Astrocyte (in vitro differentiated cells and primary cell): ENCODE data around the gene GRM2. TPM values are rescaled to one million over a fixed set of nuclear protein-coding genes. Genes with fewer than 3 reads are reported as not detected.

Source experiments
- DNase-seq: peaks from one replicate; pipeline ENCODE4 v3.0.0-alpha.2; 2010; ENCODE audit warnings: low read depth
- FAIRE-seq: peaks from 2 replicates; lab custom pipeline; 2011; peaks lifted over from hg19 to GRCh38; lab: Jason Lieb, UNC
- H2AFZ ChIP-seq: 2 replicates; pipeline ENCODE4 v1.6.0; 2012; ENCODE audit warnings: low read depth, low read length, inconsistent platforms
- H3K27ac ChIP-seq: 2 replicates; pipeline ENCODE4 v1.5.1; 2011; ENCODE audit warnings: low read depth, low read length, inconsistent platforms
- H3K27me3 ChIP-seq: 2 replicates; pipeline ENCODE4 v1.6.0; 2011; ENCODE audit warnings: low read length, inconsistent platforms; ENCODE audit not compliant: insufficient read depth
- H3K36me3 ChIP-seq: 2 replicates; pipeline ENCODE4 v1.5.1; 2011; ENCODE audit warnings: low read length, inconsistent platforms; ENCODE audit not compliant: insufficient read depth
- H3K4me1 ChIP-seq: 2 replicates; pipeline ENCODE4 v1.5.1; 2011; ENCODE audit warnings: low read length, inconsistent platforms; ENCODE audit not compliant: insufficient read depth
- H3K4me2 ChIP-seq: 2 replicates; pipeline ENCODE4 v1.6.0; 2012; ENCODE audit warnings: low read length, inconsistent platforms
- H3K4me3 ChIP-seq: 2 replicates; pipeline ENCODE4 v1.5.1; 2011; ENCODE audit warnings: low read depth, mild to moderate bottlenecking, low read length, inconsistent platforms; ENCODE audit not compliant: insufficient read depth
- H3K79me2 ChIP-seq: 2 replicates; pipeline ENCODE4 v1.6.0; 2012; ENCODE audit warnings: mild to moderate bottlenecking, low read length, inconsistent platforms; ENCODE audit not compliant: insufficient read depth
- H3K9ac ChIP-seq: 2 replicates; pipeline ENCODE4 v1.6.0; 2012; ENCODE audit warnings: mild to moderate bottlenecking, low read length, inconsistent platforms
- H3K9me3 ChIP-seq: 2 replicates; pipeline ENCODE4 v1.5.1; 2012; ENCODE audit warnings: low read depth, mild to moderate bottlenecking, low read length, inconsistent platforms; ENCODE audit not compliant: insufficient read depth
- H4K20me1 ChIP-seq: 2 replicates; pipeline ENCODE4 v1.6.0; 2012; ENCODE audit warnings: low read length, inconsistent platforms; ENCODE audit not compliant: insufficient read depth
- H3K27ac Mint-ChIP-seq: one replicate; pipeline ENCODE4 v1.8.0; 2021; ENCODE audit warnings: mild to moderate bottlenecking, mixed read lengths; ENCODE audit not compliant: unreplicated experiment
- H3K27me3 Mint-ChIP-seq: one replicate; pipeline ENCODE4 v1.8.0; 2021; ENCODE audit warnings: low read depth, mixed read lengths; ENCODE audit not compliant: unreplicated experiment
- H3K36me3 Mint-ChIP-seq: one replicate; pipeline ENCODE4 v1.8.0; 2021; ENCODE audit warnings: low read depth, mixed read lengths; ENCODE audit not compliant: unreplicated experiment
- H3K4me1 Mint-ChIP-seq: one replicate; pipeline ENCODE4 v1.8.0; 2021; ENCODE audit warnings: low read depth, mixed read lengths; ENCODE audit not compliant: unreplicated experiment
- H3K4me3 Mint-ChIP-seq: one replicate; pipeline ENCODE4 v1.8.0; 2021; ENCODE audit warnings: mild to moderate bottlenecking, moderate library complexity, mixed read lengths; ENCODE audit not compliant: unreplicated experiment
- H3K9me3 Mint-ChIP-seq: one replicate; pipeline ENCODE4 v1.8.0; 2021; ENCODE audit warnings: mild to moderate bottlenecking, mixed read lengths; ENCODE audit not compliant: unreplicated experiment
- EZH2 ChIP-seq: IDR thresholded peaks from 2 replicates; pipeline ENCODE4 v1.6.1; 2012; ENCODE audit warnings: mild to moderate bottlenecking, low read length, inconsistent platforms; ENCODE audit not compliant: insufficient read depth
- total RNA-seq: library from RNA; stranded (reverse); gene quantifications from 2 replicates; pipeline ENCODE4 v1.2.1, GENCODE V29; 2021
- TF ChIP-seq, protein P1 (sequence below): IDR thresholded peaks from 2 replicates; pipeline ENCODE4 v1.5.1; 2011; ENCODE audit warnings: low read depth, mild to moderate bottlenecking, inconsistent platforms, low read length, moderate library complexity; ENCODE audit not compliant: insufficient read depth

Gene GRM2
- total RNA-seq, 1 donor from 2014 or later: 0.25 TPM

DNA sequence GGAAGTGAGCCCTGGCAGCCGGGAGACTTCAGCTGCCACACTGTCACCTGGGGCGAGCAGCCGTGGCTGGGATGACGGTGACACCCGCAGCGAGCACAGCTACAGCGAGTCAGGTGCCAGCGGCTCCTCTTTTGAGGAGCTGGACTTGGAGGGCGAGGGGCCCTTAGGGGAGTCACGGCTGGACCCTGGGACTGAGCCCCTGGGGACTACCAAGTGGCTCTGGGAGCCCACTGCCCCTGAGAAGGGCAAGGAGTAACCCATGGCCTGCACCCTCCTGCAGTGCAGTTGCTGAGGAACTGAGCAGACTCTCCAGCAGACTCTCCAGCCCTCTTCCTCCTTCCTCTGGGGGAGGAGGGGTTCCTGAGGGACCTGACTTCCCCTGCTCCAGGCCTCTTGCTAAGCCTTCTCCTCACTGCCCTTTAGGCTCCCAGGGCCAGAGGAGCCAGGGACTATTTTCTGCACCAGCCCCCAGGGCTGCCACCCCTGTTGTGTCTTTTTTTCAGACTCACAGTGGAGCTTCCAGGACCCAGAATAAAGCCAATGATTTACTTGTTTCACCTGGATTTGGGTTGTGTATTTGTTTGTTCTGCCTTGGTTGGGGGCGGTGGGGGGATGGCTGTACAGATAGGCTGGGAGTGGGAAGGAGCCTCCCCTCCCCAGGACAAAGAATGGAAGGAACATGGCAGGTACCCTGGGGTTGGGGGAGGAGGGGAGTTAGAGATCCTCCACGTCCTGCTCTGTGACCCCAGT, 2.9 kb upstream of the GRM2 start:
- H3K4me2 ChIP-seq: no peak overlapping the region
- no peak for FAIRE-seq

DNA sequence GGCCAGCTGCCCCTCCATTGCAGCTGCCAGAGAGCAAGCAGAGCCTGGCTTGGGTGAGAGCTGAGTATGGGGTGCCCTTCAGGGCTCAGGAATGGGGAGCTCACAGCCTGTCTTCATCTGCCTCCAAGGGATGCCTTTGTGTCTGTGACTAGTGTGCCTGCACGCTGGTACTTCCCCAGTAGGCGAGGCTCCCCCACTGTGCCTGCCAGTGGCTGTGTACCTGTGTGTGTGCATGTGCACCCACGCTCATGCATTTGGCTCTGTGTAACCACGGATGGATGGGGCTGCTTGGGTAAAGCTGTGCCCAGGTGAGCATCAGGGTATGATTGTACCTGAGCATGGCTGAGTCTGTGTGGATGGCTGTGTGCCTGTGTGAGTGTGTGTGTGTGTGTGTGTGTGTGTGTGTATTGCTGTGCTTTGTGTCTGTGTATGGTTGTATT, 2.3 kb upstream of the GRM2 start:
- H3K27ac ChIP-seq: no peak overlapping the region
- Mint-ChIP-seq H3K27ac (no peak overlapping the region), H3K27me3 (peaks cover 23% of the 10 kb centered on the region), H3K36me3 (peaks cover 3% of the 10 kb centered on the region), H3K4me1 (no peaks in the 10 kb centered on the region), H3K4me3 (no peak overlapping the region), H3K9me3 (no peaks in the 10 kb centered on the region)
- H3K4me1 ChIP-seq: peaks cover 7% of the 10 kb centered on the region
- no peak overlapping the region for H3K4me2 ChIP-seq
- no peaks in the 10 kb centered on the region for H3K36me3 ChIP-seq
- peaks cover 36% of the 10 kb centered on the region for H4K20me1 ChIP-seq
- TF ChIP-seq EZH2: no peak
- TF ChIP-seq, protein P1, sequence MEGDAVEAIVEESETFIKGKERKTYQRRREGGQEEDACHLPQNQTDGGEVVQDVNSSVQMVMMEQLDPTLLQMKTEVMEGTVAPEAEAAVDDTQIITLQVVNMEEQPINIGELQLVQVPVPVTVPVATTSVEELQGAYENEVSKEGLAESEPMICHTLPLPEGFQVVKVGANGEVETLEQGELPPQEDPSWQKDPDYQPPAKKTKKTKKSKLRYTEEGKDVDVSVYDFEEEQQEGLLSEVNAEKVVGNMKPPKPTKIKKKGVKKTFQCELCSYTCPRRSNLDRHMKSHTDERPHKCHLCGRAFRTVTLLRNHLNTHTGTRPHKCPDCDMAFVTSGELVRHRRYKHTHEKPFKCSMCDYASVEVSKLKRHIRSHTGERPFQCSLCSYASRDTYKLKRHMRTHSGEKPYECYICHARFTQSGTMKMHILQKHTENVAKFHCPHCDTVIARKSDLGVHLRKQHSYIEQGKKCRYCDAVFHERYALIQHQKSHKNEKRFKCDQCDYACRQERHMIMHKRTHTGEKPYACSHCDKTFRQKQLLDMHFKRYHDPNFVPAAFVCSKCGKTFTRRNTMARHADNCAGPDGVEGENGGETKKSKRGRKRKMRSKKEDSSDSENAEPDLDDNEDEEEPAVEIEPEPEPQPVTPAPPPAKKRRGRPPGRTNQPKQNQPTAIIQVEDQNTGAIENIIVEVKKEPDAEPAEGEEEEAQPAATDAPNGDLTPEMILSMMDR: no peak
- H2AFZ ChIP-seq: no peak overlapping the region
- H3K9me3 ChIP-seq: no peaks in the 10 kb centered on the region
- no peaks in the 10 kb centered on the region for H3K79me2 ChIP-seq
- no peak for FAIRE-seq
- peaks cover 14% of the 10 kb centered on the region for H3K27me3 ChIP-seq
- no peak overlapping the region for H3K4me3 ChIP-seq
- no peak for DNase-seq
- no peak overlapping the region for H3K9ac ChIP-seq

More for the DNA sequence above, 2.9 kb upstream of the GRM2 start:
- H4K20me1 ChIP-seq: peaks cover 38% of the 10 kb centered on the region
- H3K9ac ChIP-seq: no peak overlapping the region
- Mint-ChIP-seq H3K9me3 (no peaks in the 10 kb centered on the region), H3K36me3 (peaks cover 6% of the 10 kb centered on the region), H3K4me1 (no peaks in the 10 kb centered on the region), H3K27me3 (peaks cover 18% of the 10 kb centered on the region), H3K27ac (no peak overlapping the region), H3K4me3 (no peak overlapping the region)
- H3K36me3 ChIP-seq: no peaks in the 10 kb centered on the region
- no peaks in the 10 kb centered on the region for H3K9me3 ChIP-seq
- H3K4me3 ChIP-seq: no peak overlapping the region
- TF ChIP-seq EZH2: no peak
- TF ChIP-seq, protein P1: no peak
- H3K79me2 ChIP-seq: no peaks in the 10 kb centered on the region
- DNase-seq: no peak
- no peak overlapping the region for H3K27ac ChIP-seq
- H3K27me3 ChIP-seq: peaks cover 14% of the 10 kb centered on the region
- no peak overlapping the region for H2AFZ ChIP-seq
- H3K4me1 ChIP-seq: peaks cover 7% of the 10 kb centered on the region
